IPS-20b (cell line): ENCODE data around the gene UBA52.
"Not testable (repeated sequence)": the region's sequence is repeated elsewhere in the genome, so short reads cannot be mapped to it uniquely, and the experiment has no call there.

Source experiments
- H3K27ac ChIP-seq: one replicate; pipeline ENCODE4 v1.5.1; 2013; ENCODE audit warnings: low read length
- H3K27me3 ChIP-seq: 2 replicates; pipeline ENCODE4 v1.6.1; 2013; ENCODE audit warnings: mild to moderate bottlenecking, low read length, inconsistent platforms; ENCODE audit not compliant: insufficient read depth
- H3K36me3 ChIP-seq: 2 replicates; pipeline ENCODE4 v1.6.1; 2013; ENCODE audit warnings: low read depth, mild to moderate bottlenecking, inconsistent platforms, low read length, moderate library complexity; ENCODE audit not compliant: insufficient read depth
- H3K4me1 ChIP-seq: 2 replicates; pipeline ENCODE4 v1.6.1; 2013; ENCODE audit warnings: mild to moderate bottlenecking, control low read depth, inconsistent platforms, low read length, moderate library complexity; ENCODE audit not compliant: insufficient read depth
- H3K4me3 ChIP-seq: 2 replicates; pipeline ENCODE4 v1.5.1; 2013; ENCODE audit warnings: mild to moderate bottlenecking, low read length, inconsistent platforms
- H3K9ac ChIP-seq: 2 replicates; pipeline ENCODE4 v1.6.1; 2013; ENCODE audit warnings: low read depth, mild to moderate bottlenecking, inconsistent platforms, low read length, moderate library complexity
- H3K9me3 ChIP-seq: 2 replicates; pipeline ENCODE4 v1.6.1; 2013; ENCODE audit warnings: mild to moderate bottlenecking, low read depth, low read length, inconsistent platforms; ENCODE audit not compliant: insufficient read depth

Gene UBA52

DNA sequence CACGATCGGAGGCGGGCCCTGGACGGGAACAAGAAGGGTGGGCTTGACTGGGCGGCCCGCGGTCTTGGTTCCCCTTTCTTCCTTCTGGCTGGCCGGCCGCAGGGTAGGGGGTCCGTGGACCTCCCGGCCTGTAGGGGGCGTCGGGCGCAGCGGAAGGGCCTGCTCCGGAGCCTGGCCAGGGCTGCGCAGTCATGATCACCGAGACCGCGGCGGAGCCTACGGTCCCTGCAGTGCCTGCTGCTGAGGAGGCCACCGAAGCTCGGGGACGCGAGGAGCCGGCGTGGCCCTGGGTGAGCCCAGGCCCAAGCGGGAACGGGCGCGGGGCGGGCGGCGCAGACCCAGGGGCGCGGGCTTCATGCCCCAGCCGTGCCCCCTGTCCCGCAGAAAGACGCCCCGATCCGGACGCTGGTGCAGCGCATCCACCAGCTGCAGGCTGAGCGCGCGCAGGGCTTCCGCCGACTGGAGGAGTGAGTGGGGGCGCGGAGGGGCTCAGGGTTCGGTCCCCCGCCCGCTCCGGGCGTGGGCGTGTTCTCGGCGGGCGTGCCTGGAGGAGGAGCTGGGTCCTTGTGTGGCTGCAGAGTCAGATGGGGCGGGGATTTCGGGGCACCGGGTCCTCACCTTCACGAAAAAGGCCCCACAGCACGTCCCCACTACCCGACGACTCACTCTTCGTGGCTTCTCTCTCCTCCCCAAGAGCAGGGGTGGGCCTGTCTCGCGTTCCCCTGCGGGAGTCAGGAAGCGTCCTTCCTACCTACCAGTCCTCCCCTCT lies 17.1 kb downstream of the UBA52 start, which contains the start of gene REX1BD:
TSS of gene REX1BD (plus strand) at position 188 of the 769 bp plus-strand sequence. CDS start at position 192, 4 bp downstream.
- H3K27me3 ChIP-seq: no peaks in the 10 kb centered on the region; the same call in 1 of the 2 replicates
- peak within 1 kb of the TSS; percentile 89 for H3K9ac ChIP-seq
- no peaks in the 10 kb centered on the region for H3K9me3 ChIP-seq
- peaks cover 4% of the 10 kb centered on the region; the same call in 1 of the 2 replicates for H3K36me3 ChIP-seq
- H3K4me3 ChIP-seq: peak within 1 kb of the TSS; percentile 88
- H3K27ac ChIP-seq: peak within 1 kb of the TSS; percentile 63
- peaks cover 6% of the 10 kb centered on the region; the same call in 1 of the 2 replicates for H3K4me1 ChIP-seq

DNA sequence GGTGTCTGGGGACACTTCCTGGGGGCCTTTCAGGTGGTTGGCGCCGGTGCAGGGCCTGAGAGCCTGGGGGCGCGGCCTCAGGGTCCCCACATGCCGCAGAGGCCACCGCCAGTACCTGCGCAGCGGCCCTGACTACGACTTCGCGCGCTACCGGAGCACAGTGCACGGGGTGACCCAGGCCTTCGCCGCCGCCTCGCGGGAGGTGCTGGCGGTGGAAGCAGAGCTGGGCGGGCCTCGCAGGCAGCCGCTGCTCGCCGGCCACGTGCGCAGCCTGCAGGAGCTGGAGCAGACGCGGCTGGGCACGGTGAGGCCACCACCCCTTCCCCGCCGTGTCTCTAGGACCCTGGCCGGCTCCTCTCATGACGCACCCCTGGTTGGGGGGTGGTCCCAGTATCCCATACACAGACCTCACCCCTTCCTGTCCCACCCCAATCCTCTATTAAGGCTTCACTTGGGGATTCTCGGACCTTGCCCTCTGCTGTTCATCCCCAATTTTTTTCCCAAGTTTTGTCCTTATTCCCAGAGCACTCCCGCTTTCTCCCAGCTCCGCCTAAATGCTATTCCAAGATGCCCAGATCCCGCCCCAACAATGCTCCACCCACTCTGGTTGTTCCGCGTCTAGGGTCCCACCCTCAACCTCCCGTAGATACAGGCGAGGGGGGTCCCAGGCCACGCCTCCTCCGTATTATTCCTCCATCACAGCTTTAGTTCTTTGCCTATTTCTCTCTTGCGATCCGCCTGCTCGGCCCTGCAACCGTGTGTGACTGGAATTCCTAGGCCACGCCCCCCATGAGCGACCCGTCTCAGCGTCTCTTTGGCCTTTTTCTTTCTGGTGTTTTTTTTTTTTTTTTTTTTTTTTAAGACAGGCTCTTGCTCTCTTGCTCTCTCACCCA lies 18.0 kb downstream of the UBA52 start:
- Histone ChIP-seq H3K9ac (peak overlapping the region; percentile 89), H3K36me3 (peaks cover 4% of the 10 kb centered on the region; the same call in 1 of the 2 replicates), H3K4me3 (peak overlapping the region; percentile 88), H3K27ac (peak overlapping the region; percentile 63), H3K9me3 (no peaks in the 10 kb centered on the region), H3K4me1 (peaks cover 6% of the 10 kb centered on the region; the same call in 1 of the 2 replicates), H3K27me3 (peaks cover under 1% of the 10 kb centered on the region; the same call in 1 of the 2 replicates)

GRCh38 chr19:18590273-18591272 lies 18.9 kb downstream of the UBA52 start:
- Histone ChIP-seq H3K4me1 (peaks cover 14% of the 10 kb centered on the region; the same call in 1 of the 2 replicates), H3K4me3 (peak overlapping the region; percentile 88), H3K27me3 (peaks cover 10% of the 10 kb centered on the region), H3K9me3 (no peaks in the 10 kb centered on the region), H3K36me3 (peaks cover 4% of the 10 kb centered on the region; the same call in 1 of the 2 replicates), H3K27ac (no peak overlapping the region), H3K9ac (peak overlapping the region; percentile 89; the same call in 1 of the 2 replicates)

GRCh38 chr19:18591735-18592385 lies 20.2 kb downstream of the UBA52 start:
- Histone ChIP-seq H3K4me3 (no peak overlapping the region), H3K36me3 (peaks cover 4% of the 10 kb centered on the region; the same call in 1 of the 2 replicates), H3K9me3 (no peaks in the 10 kb centered on the region), H3K27ac (no peak overlapping the region), H3K27me3 (peaks cover 20% of the 10 kb centered on the region), H3K9ac (no peak overlapping the region), H3K4me1 (peaks cover 14% of the 10 kb centered on the region; the same call in 1 of the 2 replicates)

GRCh38 chr19:18592732-18593131 lies 21.1 kb downstream of the UBA52 start:
- H3K4me3 ChIP-seq, H3K36me3 ChIP-seq, H3K27ac ChIP-seq, H3K9ac ChIP-seq, H3K9me3 ChIP-seq: not testable (repeated sequence)
- Histone ChIP-seq H3K27me3 (peaks cover 20% of the 10 kb centered on the region), H3K4me1 (peaks cover 14% of the 10 kb centered on the region; the same call in 1 of the 2 replicates)

DNA sequence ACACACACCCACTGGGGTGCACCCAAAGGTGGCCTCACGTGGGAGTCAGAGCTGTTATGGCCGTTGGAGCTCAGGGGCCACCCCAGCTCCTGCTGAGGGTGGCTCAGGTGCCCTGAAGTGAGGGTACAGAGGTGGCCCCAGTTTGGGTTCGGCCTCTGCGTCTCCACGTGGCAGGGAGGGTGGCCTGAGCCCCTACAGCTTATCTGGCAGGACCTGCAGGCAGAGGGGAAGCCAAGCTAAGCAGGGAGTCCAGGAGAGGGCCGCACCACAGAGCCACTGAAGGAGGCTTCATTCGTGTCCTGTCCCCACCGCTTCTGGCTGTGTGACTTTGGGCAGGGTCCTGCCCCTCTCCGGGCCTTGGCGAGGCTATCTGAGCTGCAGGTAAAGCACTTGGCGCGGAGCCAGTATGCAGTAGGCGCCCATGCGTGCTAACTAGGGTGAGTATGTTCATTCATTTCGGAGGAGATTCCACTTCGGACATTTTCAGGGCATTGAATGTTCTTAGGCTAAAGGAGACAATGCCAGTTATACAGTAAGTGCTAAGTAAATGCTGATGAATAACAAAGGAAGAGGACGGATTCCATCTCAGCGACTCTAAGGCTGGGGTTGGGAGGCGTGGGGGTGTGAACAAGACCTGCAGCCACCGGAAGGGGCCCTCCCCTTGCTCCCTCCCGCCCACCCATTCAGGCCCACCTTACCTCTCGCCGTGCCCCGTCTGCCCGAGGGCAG lies 21.9 kb downstream of the UBA52 start:
- H3K36me3 ChIP-seq: peaks cover 4% of the 10 kb centered on the region; the same call in 1 of the 2 replicates
- peak overlapping the region; percentile 68; the same call in 1 of the 2 replicates for H3K9ac ChIP-seq
- H3K9me3 ChIP-seq: no peaks in the 10 kb centered on the region
- H3K4me1 ChIP-seq: peaks cover 14% of the 10 kb centered on the region; the same call in 1 of the 2 replicates
- H3K27me3 ChIP-seq: peaks cover 25% of the 10 kb centered on the region
- no peak overlapping the region for H3K27ac ChIP-seq
- peak overlapping the region; percentile 66 for H3K4me3 ChIP-seq

- H3K4me1 ChIP-seq: peaks cover 14% of the 10 kb centered on the region; the same call in 1 of the 2 replicates
- H3K4me3 ChIP-seq: peak overlapping the region; percentile 66
- peaks cover 4% of the 10 kb centered on the region; the same call in 1 of the 2 replicates for H3K36me3 ChIP-seq
- H3K9me3 ChIP-seq: no peaks in the 10 kb centered on the region
- peaks cover 33% of the 10 kb centered on the region for H3K27me3 ChIP-seq
- H3K27ac ChIP-seq: no peak overlapping the region
- peak overlapping the region; percentile 68 for H3K9ac ChIP-seq
These were observed 22.6 kb downstream of the UBA52 start for GRCh38 chr19:18594096-18594823.

DNA sequence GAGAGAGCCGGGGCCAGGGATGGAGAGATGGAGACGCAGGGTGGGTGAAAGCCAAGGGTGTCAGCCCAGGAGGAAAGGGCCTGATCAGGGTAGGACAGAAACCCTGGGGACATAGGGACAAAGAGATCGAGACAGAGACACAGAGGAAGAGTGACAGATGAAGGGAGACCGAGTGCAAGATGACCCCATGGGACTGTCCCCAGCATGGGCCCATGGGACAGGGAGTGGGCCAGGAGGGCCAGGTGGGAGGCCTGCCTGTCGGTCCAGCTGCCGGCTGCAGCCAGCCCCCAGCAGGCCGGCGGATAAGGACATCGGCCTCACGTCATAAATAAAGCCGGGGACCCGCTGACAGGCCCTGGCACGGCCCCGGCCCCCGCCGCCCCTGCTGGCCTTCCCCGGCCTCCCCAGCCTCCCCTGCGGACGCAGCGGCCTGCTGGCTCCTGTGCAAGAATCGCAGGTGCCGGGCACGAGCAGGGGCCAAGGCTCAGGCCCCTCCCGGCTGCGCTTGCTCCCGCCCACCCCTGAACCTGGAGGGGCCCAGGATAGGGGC lies 23.2 kb downstream of the UBA52 start:
- no peaks in the 10 kb centered on the region for H3K9me3 ChIP-seq
- H3K4me3 ChIP-seq: peak overlapping the region; percentile 66
- peaks cover 4% of the 10 kb centered on the region; the same call in 1 of the 2 replicates for H3K36me3 ChIP-seq
- no peak overlapping the region for H3K27ac ChIP-seq
- H3K9ac ChIP-seq: peak overlapping the region; percentile 68; the same call in 1 of the 2 replicates
- H3K27me3 ChIP-seq: peaks cover 39% of the 10 kb centered on the region
- H3K4me1 ChIP-seq: peaks cover 14% of the 10 kb centered on the region; the same call in 1 of the 2 replicates

DNA sequence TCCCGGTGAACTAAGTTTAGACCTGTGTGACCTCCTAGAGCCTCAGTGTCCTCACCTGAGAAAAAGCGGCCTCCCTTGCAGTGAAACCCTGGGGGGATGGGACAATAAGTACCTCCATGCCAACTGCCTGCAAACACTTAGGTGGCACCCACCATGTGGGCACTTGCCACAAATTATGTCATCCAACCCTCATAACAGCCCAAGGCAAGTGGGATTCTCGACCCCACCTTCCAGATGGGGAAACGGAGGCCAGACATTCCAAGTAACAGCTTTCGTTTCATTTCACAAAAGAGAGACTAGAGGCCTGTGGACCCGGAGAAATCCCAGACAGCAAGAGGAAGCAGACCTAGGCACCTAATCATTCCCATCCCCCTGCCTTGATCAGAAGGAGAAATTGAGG lies 23.8 kb downstream of the UBA52 start:
- no peak overlapping the region for H3K4me3 ChIP-seq
- H3K9me3 ChIP-seq: no peaks in the 10 kb centered on the region
- H3K36me3 ChIP-seq: peaks cover 4% of the 10 kb centered on the region; the same call in 1 of the 2 replicates
- peaks cover 42% of the 10 kb centered on the region for H3K27me3 ChIP-seq
- no peak overlapping the region for H3K27ac ChIP-seq
- H3K9ac ChIP-seq: no peak overlapping the region
- peaks cover 14% of the 10 kb centered on the region; the same call in 1 of the 2 replicates for H3K4me1 ChIP-seq
